ENCODE data around the gene TEKT1.
"Not testable (repeated sequence)": the region's sequence is repeated elsewhere in the genome, so short reads cannot be mapped to it uniquely, and the experiment has no call there.

The TEKT1 gene

DNA sequence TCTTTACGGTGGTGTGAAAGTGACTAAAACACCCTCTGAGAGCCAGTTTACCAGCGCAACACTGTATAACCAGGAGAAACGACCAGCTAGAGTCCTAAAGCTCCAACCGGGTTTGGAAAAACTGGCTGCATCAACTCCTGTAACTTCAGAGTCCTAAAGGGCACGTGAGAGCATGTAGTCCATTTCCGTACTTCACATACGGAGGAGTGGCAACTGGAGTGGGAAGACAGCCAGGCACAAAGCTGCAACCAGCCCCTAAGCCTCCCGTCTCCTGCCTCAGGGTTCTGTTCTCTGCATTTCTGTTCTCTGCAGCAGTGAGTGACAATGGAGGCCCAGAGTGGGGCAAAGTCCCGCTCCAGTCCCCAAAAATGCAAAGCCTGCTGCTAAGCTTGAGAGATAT, 19.2 kb downstream of the TEKT1 start:
- DNase-seq = no peak

DNA sequence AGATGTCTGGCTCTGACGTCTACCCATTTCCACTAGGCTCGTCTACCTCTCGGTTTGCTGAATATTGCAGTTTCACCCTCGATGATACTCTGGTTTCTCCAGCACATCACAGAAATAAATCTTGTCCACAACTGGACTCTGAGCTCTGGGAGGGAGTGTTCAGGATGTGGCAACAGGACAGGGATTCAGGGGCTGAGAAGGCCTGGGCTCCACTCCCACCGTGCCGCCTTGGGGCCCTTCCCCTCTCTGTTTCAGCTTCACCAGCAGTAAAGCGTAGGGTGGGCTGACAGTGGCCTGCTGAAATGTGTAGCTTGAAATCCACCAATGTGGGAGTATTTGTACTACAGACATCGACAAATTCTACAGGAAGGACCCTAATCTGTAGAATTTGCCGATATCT, 20.0 kb downstream of the TEKT1 start:
- no peak for DNase-seq

DNA sequence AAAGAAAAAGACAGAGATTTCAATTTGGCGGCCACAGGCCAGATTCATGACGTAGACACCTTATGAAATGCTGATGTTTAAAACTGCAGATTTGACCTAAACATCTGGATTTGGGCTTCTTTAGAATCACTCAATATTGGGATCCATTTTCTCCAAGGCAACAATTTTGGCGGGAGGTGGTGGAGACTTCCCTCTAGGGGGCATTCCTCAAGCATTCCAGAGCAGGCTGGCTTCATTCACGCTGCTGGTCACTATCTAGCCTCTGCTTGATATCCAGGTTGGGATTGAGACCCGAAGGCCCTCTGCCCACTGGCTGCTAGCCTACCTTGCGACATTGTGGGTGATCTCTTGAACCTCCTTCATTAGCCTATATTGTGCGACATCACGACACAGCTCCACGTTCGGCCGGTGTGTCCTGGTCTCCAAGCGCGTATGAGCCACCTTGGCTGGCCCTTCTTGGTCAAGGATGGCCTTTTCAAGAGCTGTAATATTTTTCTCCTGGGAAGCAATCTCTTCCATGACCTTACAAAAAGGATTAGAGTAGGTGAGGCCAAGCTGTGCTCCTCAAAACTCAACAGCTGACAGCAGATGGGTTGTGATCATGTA, 31.0 kb downstream of the TEKT1 start:
- no peak for DNase-seq

DNA sequence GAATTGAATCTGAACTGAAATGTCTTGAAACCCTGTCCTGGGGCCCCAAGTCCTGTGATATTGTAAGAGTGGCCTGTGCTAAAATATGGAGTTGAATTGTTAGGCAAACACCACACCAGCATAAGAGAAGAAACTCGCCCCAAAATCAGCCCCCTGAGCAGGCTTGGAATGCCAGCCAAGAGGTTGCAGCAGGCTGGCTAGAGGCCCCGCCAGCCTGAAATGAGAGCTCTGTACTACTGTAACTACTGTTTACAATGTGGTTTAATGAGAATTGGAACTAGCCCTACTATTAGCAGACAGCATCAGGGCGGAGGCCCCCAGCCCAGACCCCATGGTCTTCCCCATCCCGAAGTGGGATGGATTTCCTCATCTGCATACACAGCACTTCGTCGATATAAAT, 31.8 kb downstream of the TEKT1 start:
- no peak for DNase-seq

DNA sequence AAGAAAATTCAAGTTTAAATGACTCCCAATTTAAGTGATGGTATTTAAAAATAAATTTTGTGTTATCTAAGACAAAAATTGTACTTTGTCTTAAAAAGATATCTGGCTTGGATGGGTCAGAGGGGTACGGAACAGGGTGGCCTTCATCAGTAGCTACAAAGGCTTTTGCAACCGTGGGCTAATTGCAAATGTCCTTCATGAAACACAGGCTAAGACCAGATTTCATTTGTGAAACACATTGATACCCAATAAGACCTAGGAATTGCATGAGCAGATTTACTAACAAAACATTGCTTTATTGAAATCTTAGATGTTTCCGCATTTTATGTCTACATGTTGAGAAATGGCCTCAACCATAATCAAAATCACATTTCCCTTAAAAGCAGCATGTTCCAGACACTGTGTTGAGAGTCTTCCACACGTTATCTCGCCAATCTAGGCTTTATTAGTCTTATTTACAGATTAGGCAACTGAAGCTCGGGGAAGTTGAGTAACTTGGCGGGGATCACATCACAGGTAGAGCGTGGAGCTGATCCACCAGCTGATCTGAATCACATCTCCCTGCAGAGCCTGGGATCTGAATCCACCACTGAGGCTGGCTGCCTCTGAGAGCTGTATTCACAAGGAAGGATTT, 33.7 kb downstream of the TEKT1 start:
- DNase-seq = no peak

DNA sequence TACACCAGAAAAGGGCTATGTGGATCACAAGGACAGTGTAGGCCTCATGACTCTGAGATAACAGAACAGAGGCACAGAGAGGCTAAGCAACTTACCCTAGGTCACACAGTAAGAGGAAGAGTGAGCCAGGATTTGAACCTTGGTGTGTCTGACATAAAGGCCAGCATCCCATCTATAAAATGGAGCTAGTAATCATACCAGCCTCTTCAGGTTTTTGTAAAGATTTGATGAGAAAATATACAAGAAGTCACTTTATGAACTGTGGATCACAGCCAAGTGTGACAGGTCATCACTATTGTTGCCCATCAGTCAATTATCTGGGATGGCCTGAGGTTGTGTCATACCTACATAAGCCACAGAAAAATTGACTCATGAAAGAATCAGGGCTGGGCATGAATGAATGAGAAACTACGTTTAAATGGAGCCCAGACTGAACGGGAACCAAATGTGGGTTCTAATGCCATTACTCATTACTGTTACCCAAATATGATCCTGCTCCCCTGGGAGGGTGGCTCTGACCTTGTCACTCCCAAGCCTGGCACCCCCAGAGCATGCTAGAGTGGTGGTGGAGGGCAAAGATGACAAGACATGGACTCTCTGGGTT, 34.5 kb downstream of the TEKT1 start:
- DNase-seq = no peak

DNA sequence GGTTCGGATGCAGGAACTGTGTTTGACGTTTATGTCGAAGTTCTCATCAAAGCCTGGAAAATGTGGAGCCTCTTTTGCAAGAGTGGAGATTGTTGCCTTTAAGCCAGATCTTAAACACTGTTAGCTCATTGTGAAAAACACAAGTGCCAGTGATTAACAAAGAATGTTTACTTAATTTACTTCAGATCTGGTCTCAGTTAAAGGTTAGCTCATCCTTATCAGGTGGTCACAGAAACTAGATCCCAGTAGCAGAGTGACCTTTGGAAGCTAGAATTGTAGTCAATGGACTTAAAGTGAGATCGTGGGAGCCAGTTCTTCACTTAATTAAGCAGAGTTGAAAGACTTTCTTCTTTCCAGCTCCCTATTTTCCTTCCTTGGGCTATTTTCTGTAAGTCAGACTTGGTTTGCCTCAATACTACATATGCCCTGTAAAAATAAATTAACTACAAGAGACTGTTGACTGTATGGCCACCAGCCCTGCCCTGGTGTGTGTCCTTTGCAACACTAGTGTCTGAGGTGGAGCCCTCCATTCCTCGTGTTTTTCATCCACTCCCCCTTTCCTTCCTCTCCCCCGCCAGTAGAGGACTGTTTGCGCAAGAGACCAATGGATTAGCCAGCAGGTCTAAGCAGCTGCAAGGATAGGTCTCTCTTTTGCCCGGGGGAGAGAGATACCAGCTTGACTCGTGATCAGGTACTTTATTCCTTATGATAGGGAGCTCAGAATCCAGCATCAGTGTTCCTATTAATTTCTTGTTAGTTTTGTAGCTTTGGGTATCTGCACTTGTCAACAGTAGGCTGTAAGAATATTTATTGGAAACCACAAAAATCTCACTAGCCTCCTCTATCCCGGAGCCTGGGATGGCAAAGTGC, 35.3 kb downstream of the TEKT1 start:
- no peak for DNase-seq

DNA sequence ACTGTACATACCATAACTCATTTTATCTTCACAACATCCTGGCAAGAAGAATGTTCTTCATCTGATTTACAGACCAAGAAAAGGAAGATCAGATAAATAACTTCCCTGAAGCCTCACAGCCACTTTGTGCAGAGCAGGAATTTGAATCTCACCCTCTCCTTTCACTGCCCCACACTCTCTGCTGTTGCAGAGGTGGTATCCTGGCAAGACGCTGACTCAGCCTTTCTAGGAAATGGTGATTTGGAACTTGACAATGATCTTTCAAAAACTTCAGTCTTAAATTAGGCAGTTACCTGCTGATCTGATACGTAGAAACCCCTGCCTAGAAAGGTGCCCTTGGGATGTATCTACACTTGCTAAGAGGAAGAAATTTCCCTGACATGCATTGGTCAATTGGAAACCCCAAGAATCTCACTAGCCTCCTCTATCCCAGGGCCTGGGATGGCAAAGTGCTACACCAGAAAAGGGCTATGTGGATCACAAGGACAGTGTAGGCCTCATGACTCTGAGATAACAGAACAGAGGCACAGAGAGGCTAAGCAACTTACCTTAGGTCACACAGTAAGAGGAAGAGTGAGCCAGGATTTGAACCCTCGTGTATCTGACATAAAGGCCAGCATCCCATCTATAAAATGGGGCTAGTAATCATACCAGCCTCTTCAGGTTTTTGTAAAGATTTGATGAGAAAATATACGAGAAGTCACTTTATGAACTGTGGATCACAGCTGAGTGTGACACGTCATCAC, 37.6 kb downstream of the TEKT1 start:
- DNase-seq = no peak

DNA sequence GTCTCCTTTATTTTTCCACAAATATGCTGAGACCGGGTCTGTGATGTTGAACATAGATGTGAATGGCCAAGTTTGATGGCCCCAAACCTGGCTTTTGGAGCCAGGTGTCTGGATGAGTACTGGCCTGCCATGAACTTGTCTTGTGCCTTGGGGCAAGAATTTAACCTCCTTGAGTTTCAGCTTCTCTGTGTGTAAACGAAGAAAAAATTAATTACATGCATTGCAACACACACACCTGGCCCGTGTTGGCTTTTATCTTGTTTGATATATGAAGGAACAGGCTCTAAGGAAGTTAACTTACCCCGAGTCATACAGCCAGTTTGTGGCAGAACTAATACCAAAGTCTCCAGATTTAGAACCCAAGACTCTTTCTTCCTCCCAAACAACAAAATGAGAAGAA, 42.4 kb downstream of the TEKT1 start:
- no peak for DNase-seq

DNA sequence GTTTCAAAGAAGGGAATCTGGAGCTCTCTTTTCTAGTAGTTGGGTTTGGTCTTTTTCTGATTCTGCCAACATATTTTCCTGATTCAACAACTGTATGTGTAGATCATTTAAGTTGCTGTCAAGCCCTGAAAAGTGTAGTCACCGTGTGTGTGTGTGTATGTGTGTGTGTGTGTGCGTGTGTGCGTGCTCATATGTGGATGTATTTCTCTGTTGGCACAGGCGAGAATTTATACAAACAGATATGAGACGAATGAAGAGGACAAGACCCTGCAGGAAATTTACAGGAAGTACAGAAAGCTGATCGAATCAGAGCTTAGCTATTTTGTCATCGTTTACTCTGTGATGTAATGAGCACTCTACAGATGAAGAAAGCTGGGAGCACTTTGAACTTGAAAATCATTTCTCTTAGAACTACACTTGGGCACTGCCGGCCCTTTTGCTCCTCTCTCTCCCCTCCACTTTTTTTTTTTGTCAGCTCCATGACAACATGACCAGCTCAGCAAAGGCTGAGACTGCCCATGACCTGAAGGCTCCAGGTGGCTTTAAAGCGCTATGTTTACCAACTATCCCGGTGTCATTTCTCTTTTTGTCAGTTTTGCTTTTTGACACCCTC, 44.3 kb downstream of the TEKT1 start:
- DNase-seq = no peak

DNA sequence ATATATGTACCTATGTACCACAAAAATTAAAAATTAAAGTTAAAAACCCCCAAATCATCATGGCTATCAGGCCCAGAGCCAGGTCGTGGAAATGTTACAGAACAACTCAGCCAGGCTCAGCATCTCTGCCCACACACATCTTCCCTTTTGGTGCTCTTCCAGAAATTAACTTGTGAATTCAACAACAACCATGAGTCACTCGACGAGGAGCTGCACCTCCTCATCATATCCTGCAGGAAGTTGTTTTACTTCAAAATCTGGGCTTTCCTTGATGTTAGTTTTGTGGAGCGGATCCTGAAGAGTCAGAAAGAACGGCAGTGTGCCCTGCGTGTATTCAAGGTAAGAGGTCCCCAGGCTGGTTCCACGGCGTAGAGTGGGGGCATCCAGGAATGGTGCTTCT, 44.9 kb downstream of the TEKT1 start:
- DNase-seq = no peak

DNA sequence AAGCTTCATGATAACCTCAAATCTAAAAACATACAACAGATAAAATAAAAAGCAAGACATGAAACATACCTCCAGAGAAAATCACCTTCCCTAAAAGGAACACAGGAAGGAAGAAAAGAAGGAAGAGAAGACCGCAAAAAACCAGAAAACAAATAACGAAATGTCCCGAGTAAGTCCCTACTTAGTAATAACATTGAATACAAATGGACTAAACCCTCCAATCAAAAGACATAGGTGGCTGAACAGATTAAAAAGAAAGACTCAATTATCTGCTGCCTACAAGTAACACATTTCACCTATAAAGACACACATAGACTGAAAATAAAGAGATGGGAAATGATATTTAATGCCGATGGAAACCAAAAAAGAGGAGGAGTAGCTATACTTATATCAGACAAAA, 49.3 kb downstream of the TEKT1 start:
- no peak for DNase-seq

DNA sequence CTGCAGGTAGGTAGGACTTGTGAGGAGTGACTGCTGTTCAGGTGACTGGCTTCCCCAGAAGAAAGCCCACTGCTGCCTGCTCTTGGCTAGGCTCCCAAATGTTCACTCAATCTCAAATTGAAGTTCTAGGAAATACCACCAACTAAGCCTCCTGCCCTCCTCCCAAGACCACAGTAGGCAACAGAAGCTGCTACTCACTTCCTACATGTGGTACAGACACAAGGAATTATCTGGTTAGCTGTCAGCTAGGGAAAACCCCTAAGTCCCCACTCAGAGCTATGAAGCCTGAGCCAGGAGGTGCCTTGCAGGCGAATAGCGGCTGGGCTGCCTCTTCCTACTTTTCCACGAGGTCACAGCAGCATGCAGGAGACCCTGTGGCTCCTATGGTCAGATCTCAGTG, 50.6 kb downstream of the TEKT1 start:
- DNase-seq = no peak

DNA sequence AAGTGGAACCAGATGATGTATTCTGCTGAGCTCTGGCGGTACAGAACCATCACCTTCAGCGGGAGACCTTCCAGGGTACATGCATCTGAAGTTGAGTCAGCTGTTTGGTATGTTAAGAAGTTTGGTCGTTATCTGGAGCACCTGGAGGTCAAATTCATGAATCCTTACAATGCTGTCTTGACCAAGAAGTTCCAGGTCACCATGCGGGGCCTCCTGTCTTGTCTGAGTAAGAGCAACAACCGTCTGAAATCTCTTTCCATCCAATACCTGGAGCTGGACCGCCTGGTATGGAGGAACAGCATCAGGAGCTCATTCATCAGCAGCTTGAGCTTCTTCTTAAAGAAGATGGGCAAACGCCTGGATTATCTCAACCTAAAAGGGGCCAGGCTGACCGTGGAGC, 51.5 kb downstream of the TEKT1 start:
- DNase-seq = no peak

DNA sequence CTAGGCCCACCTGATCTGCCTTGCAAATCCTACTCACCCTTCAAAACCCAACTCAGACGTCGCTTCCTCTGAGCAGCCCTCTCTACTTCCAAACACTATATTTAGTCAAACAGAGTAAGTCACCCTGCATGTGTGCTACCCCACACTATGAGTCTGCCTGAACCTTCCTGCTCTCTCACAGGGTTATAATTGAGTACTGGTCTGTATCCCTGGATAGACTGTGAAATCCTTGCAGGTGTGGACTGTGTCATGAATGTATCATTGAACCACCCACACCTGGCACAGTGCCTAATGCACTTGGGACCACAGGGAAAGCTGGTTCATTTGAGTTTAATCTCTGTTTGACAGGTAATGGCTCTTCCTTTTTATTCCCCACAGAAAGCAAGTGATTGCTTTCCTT, 52.1 kb downstream of the TEKT1 start:
- DNase-seq = no peak

DNA sequence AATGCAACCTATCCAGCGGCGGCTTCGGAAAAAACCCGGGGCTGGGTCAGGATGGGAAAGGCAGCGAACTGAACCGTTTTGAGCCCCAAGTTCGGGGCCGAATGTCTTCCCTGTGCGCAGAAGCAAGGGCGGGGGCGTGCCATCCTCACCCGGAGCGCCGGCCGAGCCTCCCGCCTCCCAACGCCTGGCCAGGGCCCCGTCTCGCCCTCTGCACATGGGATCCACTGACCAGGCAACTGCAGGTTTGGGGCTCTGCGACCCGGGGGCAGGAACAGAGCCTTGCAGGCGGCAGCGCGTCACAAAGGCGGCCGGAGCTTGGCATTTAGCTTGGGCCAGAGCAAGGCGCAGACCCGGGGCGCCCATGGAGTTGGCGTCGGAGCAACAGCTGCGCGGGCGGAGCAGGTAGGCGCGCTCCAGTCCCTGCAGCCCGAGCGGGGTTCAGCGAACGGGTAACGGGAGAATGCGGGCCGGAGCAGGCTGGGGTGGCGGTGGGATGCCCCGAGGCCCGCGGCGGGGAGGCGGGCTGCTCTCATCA, 55.6 kb downstream of the TEKT1 start, which contains the start of gene FBXO39:
FBXO39 (plus strand) TSS at position 345 of the 535 bp plus-strand sequence. CDS start 3,654 bp downstream, outside the sequence.
- DNase-seq = no peak

DNA sequence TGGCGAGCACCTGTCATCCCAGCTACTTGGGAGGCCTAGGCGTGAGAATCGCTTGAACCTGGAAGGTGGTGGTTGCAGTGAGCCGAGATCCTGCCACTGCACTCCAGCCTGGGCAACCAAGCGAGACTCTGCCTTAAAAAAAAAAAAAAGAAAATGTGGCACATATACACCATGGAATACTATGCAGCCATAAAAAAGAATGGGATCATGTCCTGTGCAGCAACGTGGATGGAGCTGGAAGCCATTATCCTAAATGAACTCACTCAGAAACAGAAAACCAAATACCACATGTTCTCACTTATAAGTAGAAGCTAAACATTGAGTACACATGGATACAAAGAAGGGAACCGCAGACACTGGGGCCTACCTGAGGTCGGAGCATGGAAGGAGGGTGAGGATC, 56.6 kb downstream of the TEKT1 start:
- not testable (repeated sequence) for DNase-seq

DNA sequence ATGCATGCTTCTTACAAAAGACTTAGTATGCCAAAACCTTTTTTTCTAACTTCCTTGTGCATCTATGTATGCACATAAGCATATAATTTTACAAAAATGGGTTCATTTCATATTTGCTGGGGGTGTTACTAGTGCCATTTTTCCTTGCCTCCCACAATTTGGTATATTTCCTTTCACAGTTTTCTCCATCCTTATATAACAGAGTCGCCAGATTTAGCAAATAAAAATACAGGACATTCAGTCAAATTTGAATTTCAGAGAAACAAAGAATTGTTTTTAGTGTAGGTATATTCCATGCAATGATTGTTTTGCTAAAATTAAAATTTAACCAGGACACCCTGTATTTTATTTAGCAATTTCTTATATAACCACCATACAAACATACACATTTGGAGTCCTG, 59.5 kb downstream of the TEKT1 start:
- no peak for DNase-seq

DNA sequence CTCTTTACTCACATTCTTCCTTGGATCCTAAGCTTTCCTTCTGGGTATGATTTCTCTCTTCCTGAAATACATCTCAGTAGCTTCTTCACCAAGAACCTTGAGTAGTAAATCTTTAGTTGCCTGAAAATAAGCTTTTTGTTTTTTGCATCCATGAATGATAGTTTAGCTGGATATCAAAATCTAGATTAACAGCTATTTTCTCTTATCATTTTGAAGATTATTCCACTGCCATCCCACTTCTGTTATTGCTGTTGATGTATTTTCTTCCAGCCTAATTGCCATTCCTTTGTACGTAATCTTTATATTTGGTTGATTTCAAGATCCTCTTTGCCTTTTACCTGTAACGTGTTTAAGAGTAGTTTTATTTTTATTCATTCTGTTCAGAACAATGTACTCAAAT, 63.1 kb downstream of the TEKT1 start:
- no peak for DNase-seq

DNA sequence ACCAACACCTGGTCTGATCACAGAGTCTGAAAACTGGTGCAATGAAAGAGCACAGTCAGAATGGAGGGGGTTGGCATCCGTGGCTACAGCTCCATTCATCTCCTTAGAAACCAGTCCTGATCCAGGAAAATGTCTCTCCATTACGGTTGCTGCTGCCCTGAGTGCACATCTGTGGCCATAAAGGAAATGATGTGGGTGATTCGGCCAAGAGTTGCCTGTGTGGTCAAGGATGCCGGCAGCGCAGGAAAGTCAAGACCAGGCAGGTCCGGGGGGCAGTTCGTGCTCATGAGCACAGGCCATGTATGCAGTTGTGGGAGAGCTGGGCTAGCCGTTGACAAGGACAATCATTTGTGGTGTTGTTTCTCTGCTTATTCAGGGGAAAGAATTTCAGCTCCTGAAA, 69.8 kb downstream of the TEKT1 start:
- no peak for DNase-seq

DNA sequence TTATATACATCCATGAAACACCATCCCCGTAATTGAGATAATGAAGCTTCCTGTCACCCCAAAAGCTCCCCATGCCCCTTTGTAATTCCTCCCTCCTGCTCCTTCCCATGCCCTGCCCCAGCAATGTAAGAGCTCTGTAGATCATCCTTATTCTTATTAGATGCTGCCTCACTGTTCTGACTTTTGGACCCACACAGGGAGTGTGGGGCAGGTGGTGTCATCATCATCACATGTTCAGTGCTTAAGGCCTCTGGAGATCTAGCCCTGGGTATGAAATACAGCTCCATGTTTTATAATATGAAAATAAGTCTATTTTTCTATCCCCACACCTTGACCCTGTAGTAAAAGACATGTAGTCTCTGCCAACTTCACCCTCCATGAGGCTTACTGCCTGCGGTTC, 73.8 kb downstream of the TEKT1 start:
- no peak for DNase-seq

DNA sequence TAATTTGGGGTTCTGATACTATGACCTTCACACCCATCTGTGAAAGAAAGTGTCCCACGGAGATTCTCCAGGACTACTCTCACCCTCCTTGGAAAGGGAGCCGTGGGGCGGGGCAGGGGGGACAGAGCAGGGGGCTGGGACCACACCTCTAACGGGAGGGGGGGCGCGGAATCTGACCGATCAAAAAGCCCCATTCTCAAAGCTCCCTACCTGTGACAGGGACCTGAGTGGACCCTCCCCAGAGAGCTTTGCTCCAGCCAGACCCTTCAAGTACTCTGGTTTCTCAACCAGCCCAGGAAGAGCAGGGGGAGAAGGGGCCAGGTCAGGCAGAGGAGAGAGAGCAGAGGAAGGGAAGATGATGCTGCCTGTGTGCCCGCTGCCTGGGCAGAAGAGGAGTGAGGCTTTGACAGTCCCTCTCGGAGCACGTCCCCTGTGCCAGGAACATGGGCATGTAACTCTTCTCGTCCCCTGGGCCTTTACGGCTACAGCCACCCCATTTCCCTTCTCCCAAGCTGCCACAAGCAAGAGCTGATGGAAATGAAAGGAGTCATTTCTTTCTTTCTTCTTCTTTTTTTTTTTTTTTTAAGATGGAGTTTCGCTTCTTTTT, 75.0 kb downstream of the TEKT1 start:
- DNase-seq = no peak
